Ramos (cell line): ENCODE measurements around the gene POLR3B.

Experiments
- in situ Hi-C: fragments of 300-500 bp; cut with MboI; formaldehyde crosslinking; loops from one replicate; pipeline ENCODE4 v1.14.3; 2022; ENCODE audit warnings: low sequenced_read_pairs; ENCODE audit not compliant: unreplicated experiment

Gene POLR3B

DNA sequence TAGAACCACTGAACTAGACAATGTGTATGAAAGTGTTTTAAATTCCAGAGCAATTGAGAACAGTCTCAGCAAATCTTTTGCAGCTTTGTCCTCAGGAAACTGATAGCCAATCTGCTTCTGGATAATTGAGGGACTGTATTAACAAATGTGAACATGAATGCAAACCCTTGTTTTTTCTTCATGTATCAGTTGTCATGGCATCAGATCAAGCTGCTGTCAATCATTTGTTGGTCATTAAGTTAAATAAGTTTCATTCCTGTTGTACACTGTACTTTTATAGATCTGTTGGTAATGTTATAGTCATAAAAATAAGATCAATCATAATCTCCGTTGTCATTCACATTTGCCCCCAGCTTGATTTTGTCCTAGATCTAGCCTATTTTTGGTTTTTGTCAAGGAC, 159.8 kb downstream of the POLR3B start:
- in situ Hi-C loops: no loop called here

DNA sequence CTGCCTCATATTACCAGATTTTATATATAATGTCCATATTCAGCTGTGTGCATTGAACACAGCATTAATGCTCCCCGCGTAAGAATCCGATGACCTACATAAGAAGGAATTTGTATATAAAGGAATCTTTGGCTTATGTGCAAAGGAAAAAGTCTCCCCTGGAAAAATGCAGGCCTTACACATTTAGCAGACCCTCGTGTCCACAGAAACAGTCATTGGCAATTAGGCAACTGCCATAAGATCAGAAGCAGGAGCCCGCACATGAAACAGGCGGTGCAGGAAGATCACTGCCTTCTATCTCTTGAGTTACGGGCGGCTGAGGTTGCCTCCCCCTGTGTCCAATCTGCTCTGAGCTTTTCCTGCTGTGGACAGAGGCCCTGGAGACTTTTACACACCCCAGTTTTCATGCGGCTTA, 162.1 kb downstream of the POLR3B start:
- in situ Hi-C loops: no loop called here

DNA sequence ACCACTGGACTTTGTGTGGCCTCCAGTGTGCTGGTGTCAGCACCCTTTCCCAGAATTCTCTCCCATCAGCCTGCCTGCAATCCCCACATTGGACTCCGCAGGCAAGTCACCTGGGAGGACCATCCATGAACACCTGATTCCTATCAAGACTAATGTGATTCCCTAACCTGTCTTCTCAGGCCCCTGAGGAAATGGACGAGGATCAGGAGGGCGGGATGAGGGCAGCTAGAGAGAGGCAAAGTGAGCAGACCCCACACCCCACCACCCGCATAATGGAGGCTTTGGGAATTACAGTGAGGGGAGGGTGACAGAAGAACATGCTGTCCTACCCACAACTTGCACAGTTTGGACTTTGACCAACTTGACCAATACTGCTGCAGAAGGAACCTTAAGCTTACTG, 164.4 kb downstream of the POLR3B start:
- in situ Hi-C loops: no loop called here

DNA sequence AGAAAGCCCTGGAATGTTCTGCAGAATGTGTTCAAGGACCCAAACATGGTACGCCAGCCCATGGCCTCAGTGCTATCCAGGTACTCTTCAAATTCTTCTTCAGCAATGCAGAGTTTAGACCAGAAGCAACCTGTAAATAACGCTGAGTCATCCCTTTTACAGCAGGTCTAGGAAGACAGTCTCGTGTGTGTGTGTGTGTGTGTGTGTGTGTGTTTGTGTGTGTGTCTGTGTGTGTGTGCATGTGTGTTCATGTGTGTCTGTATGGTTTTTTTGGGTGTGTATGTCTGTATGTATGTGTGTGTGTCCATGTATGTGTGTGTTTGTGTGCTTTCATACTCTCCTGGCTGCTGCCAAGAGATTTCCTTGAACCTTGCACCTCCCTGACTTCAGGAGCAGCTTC, 165.2 kb downstream of the POLR3B start:
- in situ Hi-C loops: no loop called here

DNA sequence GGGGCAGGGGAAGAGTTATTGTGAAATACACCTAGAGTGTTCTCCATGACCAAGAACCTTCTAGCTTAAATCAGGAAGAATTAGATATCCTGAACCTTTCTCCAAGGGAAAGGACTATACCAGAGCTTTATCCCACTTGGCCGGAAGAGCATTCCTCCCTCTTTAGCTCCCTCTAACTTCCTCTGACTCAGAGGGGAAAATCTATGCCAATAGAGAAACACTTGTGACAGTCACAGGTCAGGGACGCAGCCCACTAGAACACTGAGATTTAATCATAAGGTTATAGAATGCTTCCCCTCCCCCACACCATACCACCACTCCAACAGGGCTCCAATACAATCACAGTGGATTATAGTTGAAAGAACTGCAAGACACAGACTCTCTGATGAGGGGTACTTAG, 169.8 kb downstream of the POLR3B start:
- in situ Hi-C loops: no loop called here

DNA sequence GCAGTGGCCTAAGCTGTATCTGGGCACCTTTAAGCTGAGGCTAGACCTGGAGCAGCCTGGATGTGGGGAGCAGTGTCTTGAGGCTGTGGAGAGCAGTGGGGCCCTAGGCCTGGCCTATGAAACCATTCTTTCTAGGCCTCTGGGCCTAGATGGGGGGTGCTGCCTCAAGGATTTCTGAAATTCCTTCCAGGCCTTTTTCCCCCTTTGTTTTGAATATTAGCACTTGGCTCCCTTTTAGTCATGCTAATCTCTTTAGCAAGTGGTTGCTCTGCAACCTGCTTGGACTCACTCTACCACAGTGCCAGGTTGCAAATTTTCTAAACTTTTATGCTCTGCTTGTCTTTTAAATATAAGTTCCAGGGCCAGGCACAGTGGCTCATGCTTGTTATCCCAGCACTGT, 183.7 kb downstream of the POLR3B start:
- in situ Hi-C loops: no loop called here

GRCh38 chr12:106551410-106551809, 193.9 kb downstream of the POLR3B start:
- in situ Hi-C loops: no loop called here

- in situ Hi-C loops: no loop called here
Observed at GRCh38 chr12:106552228-106552627, 194.7 kb downstream of the POLR3B start.
